NCI-H510A treated with DMSO at 0.1 percent for 48 hours (cell line): ENCODE data around the gene PCDH9.

ENCODE experiments used
- DNase-seq: peaks from one replicate; lab custom pipeline; 2025; lab: John Stamatoyannopoulos, UW

Gene PCDH9

DNA sequence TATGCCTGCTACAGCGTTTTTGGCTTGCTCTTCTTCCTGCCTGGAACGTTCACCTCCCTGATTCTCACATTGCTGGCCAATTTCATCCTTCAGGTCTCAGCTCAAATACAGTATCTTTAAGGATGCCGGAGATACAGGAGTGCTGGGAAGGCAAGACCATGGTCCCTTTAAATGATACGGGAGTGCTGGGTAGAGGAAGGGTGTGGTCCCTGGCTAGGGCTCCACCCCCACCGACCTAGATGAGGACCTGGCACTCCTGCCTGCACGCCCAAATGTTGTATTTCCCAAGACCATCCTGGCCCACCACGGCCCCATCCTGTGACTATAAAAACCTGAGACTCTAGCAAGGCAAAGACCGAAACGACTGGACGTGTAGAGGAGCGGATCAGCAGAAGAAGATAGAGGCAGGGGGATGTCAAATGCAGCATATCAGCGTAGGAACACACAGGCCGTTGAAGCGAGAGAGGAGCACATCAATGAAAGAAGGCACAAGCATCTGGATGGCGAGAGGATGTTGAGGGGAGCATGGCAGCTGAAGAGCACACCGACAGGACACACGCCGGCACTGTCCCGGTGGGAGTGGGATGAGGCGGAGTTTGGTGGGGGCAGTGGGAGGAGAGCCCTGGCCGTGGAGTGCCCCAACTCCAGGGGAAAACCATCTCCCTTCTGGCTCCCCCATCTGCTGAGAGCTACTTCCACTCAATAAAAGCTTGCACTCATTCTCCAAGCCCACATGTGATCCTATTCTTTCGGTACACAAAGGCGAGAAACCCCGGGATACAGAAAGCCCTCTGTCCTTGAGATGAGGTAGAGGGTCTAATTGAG lies 74.0 kb downstream of the PCDH9 start:
- DNase-seq, result no peak

DNA sequence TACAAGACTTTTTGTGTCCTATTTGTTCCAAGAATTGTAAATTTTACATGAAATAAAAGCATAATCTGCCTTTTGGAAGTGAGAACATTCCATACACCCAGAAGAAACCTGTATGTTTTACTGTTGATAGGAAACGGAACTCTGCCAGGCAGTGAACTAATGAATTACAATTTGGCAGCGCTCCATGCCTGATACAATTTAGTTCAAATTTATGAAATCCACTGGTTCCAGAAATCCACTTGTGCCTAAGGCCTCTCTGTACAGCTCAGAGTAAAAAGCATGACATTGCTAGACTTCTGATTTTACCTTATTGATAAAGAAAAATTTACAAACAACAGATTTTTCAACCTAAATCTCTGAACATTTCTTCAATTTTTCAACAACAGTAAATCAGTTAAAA lies 78.1 kb downstream of the PCDH9 start:
- DNase-seq, result no peak

- DNase-seq, result no peak
Observed at GRCh38 chr13:67151652-67152051, 78.5 kb downstream of the PCDH9 start.

DNA sequence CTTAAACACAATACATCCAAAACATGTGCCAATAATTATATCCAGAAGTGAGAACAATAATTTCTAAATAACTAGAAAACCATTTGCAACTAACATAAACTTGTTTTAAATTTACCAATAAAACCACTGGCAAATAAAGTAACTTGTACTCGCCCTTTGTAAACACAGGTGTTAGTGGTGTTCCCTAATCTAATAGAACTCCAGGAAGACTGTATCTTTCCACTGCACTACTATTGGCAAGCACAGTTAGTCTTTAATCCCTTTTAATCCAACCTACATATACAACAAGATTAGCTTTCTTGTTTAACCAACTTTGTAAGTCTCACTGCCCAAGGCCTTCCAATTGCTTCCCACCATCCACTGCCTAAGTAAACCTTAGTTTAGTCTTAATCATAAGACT lies 79.5 kb downstream of the PCDH9 start:
- DNase-seq, result no peak

DNA sequence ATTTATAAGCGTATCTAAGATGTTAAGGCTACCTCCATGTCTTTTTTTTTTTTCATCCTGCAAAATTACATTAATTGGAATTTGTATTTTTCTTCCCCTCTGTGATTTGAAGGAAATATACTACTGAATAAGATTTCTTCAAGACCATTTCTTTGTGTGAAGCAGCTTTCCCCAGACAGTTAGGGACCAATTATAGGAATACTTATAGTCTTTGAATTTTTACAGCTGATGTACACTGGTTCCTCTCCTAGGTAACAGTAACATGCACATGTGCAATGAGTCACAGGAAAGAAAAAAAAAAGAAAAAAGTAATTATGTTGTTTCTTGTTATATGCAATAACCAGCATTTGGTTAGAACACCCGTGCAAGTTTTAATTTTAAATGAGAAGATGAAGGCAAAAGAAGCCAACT lies 82.0 kb downstream of the PCDH9 start:
- no peak for DNase-seq

DNA sequence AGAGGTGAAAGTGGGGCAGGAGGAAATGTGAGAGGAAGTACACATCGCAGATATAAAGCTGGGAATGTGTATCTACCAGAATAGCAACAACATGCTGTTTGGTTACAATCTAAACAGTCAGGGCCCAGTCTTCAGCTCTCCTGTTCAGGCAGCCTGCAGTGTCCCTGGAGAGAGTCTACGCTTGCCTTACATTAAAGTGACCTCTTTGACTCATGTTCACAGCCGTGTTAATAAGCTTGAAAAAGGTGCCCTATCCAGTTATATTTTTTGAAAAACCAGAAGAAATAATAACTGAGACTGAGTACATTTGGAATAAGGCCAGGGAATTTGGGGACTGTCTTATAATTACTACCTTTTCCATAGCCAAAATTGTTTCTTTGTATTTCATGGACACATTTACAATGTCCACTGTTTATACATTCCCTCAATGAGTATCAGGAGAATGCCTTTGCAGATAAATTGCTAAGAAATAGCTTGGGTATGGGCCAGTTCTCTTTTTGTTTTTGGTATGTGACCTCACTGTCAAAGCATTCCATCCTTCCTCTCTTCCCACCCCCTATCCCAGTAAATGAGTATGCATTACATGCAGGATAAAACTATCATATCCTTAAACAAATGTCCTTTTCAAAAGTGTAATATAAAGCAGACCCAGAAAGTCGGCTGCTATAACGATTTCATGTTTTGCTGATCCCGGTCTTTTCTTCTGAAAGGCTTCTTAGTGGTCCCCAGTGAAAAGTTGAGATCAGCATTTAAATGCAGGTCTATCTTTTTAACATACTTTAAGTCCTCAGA lies 82.6 kb downstream of the PCDH9 start:
- DNase-seq, result no peak

DNA sequence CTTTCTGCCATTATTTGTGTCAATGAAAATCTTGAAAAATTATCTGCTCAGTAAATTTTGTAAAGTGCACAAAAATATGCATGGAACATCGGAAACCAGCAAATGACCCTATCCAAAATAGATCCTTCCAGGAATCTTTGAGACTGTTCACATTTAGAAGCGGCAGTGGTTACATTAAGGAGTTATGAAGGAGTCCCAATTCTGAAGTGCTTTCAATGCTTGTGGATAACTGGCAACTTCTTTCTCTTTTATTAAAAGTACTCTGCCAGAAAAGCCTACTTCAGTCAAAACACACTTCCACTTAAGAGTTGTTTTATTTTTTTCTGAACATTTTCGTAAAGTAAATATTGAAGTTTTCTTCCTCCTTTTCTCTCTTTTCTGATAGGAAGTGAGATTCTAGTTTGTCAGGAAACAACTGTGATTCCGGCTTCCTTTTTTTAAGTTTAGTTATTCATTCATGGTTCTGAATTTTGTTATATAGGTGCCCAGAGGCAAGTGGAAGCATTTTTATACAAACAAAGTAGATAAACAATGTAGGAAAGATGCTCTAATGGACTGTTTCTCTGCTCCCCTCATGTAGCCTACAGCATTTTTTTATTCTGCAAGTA lies 83.5 kb downstream of the PCDH9 start:
- DNase-seq, result no peak

- DNase-seq, result no peak
Observed at GRCh38 chr13:67145950-67146349, 84.2 kb downstream of the PCDH9 start.

- DNase-seq, result no peak
Observed at GRCh38 chr13:67143544-67144115, 86.5 kb downstream of the PCDH9 start.

- no peak for DNase-seq
Observed at GRCh38 chr13:67140006-67140405, 90.1 kb downstream of the PCDH9 start.

- peak; percentile 34 for DNase-seq
Observed at GRCh38 chr13:67139551-67139950, 90.6 kb downstream of the PCDH9 start.

GRCh38 chr13:67138970-67139369 lies 91.2 kb downstream of the PCDH9 start:
- no peak for DNase-seq

DNA sequence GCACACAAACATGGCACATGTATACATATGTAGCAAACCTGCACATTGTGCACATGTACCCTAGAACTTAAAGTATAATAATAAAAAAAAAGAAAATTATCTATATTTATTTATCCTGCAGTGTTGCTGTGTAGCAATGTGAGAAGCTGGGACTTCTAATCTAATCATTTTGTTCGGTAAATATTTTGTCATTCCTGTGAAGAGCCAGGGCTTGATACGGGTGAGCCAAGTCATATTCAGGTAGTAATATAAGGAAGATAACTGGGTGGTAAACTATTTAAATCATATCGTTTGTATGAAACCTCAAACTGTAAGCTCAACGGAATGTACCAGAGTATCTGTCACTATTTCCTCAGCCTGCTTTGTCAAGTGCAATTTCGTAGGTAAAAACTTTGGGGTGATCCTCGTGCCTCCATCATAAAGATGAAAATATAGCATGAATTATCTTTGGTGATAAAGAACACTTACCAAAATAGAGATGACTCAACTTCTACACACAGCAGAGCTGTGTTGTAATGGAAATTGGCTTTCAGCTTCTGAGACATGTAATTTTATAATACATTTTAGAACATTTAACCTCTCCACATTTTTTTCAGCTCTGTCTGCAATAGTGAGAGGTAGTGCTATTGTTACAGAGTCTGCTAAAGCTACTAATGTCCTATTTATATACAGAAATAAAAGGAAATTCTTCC lies 92.9 kb downstream of the PCDH9 start:
- no peak for DNase-seq

GRCh38 chr13:67136157-67136556 lies 94.0 kb downstream of the PCDH9 start:
- DNase-seq, result no peak

DNA sequence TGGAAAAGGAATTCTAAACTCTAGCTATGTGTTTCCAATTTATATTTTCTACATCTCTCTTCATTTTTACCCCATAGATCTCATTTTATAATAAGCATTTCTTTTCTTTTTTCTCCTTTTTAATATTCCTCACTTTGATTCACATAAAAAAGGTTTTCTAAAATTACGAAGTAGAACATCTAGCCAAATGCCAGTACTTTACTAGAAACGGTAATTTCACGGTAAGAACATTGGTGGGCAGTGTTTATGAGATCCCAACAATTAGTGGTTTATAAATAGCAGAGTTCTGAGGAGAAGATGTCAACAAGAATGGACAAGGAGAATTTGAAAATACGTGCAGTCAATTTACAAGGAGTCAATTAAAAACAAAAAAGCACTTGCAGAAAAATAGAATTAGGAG lies 94.8 kb downstream of the PCDH9 start:
- no peak for DNase-seq

DNA sequence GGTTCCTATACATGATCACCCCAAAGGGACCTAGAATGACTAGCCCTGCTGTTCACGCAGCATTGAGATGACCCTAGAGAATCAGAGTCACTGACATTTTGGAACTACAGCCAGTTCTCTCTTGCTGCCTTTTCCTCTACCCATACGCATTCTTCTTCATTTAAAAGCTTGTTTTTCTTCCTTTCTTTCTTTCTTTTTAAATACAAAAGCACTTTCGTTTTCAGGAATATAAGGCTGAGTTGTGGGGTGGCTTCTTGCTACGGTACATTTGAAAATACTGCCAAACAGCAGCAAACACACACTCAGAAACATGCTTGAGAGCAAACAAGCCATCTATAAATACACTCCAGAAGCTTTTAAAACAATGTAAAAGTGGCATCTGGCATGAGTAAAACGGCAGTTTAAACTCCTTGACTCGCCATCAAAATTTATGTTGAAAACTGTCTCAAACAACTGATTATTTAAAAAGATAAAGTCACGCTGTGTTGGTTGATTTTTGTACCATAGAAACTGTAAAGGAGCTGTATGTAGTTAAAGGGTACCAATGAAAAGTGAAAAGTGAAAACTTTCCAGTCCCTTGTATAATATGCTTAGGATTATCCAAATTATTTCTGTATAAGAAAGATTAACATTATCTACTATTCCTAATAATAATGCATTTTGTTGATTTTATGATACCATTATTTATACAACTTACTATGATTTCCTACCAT lies 95.6 kb downstream of the PCDH9 start:
- no peak for DNase-seq

DNA sequence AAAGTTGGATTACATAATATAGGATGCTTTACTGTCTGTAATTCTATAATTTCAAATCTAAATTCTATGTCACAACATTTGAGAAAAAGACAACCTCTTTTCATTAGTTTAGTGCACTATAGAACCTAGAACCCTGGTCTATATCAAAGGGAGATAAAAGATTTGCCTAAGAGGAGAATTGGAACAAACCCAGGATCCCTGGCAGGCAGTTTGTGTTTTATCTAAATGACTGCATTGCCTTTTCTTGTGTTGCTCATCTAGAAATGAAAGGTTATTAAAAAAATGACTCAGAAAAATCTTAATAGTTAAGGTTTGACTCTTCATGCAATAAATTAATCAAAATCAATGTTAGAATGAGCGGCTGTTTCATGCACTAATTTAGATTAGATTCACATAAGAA lies 96.7 kb downstream of the PCDH9 start:
- DNase-seq, result no peak

DNA sequence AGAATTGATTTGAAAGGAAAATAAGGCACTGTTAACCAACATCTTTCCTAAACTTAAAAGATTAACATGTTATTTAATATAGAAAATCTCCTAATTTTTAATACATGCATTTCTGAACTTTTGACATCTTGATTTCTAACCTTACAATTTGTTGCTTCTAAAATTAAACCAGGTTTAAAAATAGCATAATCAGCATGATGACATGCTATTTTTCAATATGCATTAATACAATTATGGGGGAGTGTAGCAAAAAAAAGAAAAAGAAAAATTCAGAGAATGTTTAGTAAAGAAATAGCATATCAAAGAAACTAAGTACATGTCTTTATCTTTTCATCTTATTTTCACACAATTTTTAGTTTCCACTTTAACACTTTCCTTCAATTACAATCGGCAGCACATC lies 98.7 kb downstream of the PCDH9 start:
- no peak for DNase-seq

DNA sequence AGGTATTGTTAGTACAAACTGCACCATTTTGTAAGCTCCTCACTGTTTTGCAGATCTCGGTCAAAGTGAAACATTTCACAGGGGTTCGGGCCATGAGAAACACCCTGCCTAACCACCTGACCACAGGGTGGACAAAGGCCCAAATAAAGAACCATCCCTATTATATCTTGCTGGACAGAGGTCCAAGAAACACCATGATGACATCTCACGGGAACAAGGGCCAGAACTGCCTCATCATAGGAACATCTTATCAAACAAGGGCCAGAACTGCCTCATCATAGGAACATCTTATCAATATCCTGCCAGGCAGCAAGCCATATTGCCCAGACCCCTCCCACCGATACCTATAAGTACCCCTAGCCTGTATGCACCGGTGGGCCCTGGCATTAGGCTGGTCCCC lies 99.7 kb downstream of the PCDH9 start:
- DNase-seq, result no peak

GRCh38 chr13:67128136-67128535 lies 102.0 kb downstream of the PCDH9 start:
- no peak for DNase-seq

- DNase-seq, result no peak
Observed at GRCh38 chr13:67125681-67126080, 104.5 kb downstream of the PCDH9 start.
